GM12878 (cell line): ENCODE data around the gene ERLEC1. TPM values are rescaled to one million over a fixed set of nuclear protein-coding genes. Genes with fewer than 3 reads are reported as not detected.

Source experiments
- ATAC-seq: fragments of 200-7000 bp; cut with Tn5 transposase; 3 replicates; pipeline ENCODE4 v1.9.1; 2020; ENCODE audit warnings: mild to moderate bottlenecking, moderate library complexity
- BruUV-seq: library from RNA; stranded (reverse); fragments of 400-500 nt; replicated peaks from 2 replicates; lab custom pipeline; 2021; lab: Mats Ljungman, UMichigan
- CTCF ChIA-PET: fragments of 300-600 bp; sonication (Branson Sonifier 250); formaldehyde crosslinking; extraction: SDS; loops from one replicate; lab custom pipeline; 2021; ENCODE audit warnings: inconsistent platforms; lab: Yijun Ruan, JAX
- POLR2A ChIA-PET: fragments of 350-600 bp; formaldehyde crosslinking; extraction: SDS; loops from one replicate; lab custom pipeline; 2021; ENCODE audit warnings: inconsistent platforms; lab: Charles Lee
- RAD21 ChIA-PET: fragments of 300-600 bp; sonication (Branson Sonifier 250); formaldehyde crosslinking; loops from one replicate; lab custom pipeline; 2023; ENCODE audit warnings: antibody characterized with exemption; ENCODE audit not compliant: unreplicated experiment; lab: Charles Lee
- SMC1A ChIA-PET: fragments of 300-600 bp; sonication (Branson Sonifier 250); formaldehyde crosslinking; loops from one replicate; lab custom pipeline; 2023; ENCODE audit not compliant: unreplicated experiment, uncharacterized antibody; lab: Charles Lee
- DNase-seq: peaks from one replicate; pipeline ENCODE4 v3.0.0-alpha.2; 2011; ENCODE audit warnings: low read depth, low spot score
- FAIRE-seq: peaks from 3 replicates; lab custom pipeline; 2011; peaks lifted over from hg19 to GRCh38; lab: Jason Lieb, UNC
- H2AFZ ChIP-seq: 2 replicates; pipeline ENCODE4 v1.6.0; 2011; ENCODE audit warnings: low read depth, low read length, control low read depth; ENCODE audit not compliant: control insufficient read depth
- H3K27ac ChIP-seq: 2 replicates; pipeline ENCODE4 v1.5.1; 2011; ENCODE audit warnings: control low read depth; ENCODE audit not compliant: control insufficient read depth, insufficient read depth
- H3K27me3 ChIP-seq, 2 experiments: replicated peaks in 1 of 2; 2 replicates each; pipeline versions ENCODE4 v1.6.0 to v1.6.1; 2011; ENCODE audit warnings: low read length in 1 of 2; ENCODE audit not compliant: control insufficient read depth in 2 of 2, insufficient read depth in 2 of 2
- H3K36me3 ChIP-seq, 2 experiments: 2 replicates each; pipeline ENCODE4 v1.5.1; 2011; ENCODE audit warnings: low read length in 1 of 2; ENCODE audit not compliant: control insufficient read depth in 2 of 2, insufficient read depth in 2 of 2
- H3K4me1 ChIP-seq: 2 replicates; pipeline ENCODE4 v1.6.1; 2011; ENCODE audit warnings: mild to moderate bottlenecking, low read length, moderate library complexity, mixed read lengths; ENCODE audit not compliant: control insufficient read depth, insufficient read depth
- H3K4me2 ChIP-seq: 2 replicates; pipeline ENCODE4 v1.6.0; 2011; ENCODE audit warnings: control low read depth; ENCODE audit not compliant: control insufficient read depth, insufficient read depth
- H3K4me3 ChIP-seq: fragments of 200-600 bp; sonication (generic); 2 replicates; pipeline ENCODE4 v1.5.1; 2016
- H3K79me2 ChIP-seq: 2 replicates; pipeline ENCODE4 v1.6.0; 2011; ENCODE audit warnings: low read length; ENCODE audit not compliant: control insufficient read depth, insufficient read depth
- H3K9ac ChIP-seq: 2 replicates; pipeline ENCODE4 v1.8.0; 2011; ENCODE audit warnings: low read length, control low read depth, mixed read lengths; ENCODE audit not compliant: control insufficient read depth, insufficient read depth
- H3K9me3 ChIP-seq: replicated peaks from 3 replicates; pipeline ENCODE4 v1.5.1; 2011; ENCODE audit warnings: mild to moderate bottlenecking, low read length; ENCODE audit not compliant: control insufficient read depth, insufficient read depth
- H4K20me1 ChIP-seq: 2 replicates; pipeline ENCODE4 v1.6.0; 2011; ENCODE audit not compliant: control insufficient read depth, insufficient read depth
- CREB1 ChIP-seq: IDR thresholded peaks from 2 replicates; pipeline ENCODE4 v1.6.1; 2012; ENCODE audit warnings: low read depth, mild to moderate bottlenecking, inconsistent platforms
- KDM1A ChIP-seq: fragments of 200-600 bp; sonication (generic); IDR thresholded peaks from 2 replicates; pipeline ENCODE4 v1.6.1; 2016; ENCODE audit warnings: borderline replicate concordance
- LARP7 ChIP-seq: fragments of 450-650 bp; IDR thresholded peaks from 2 replicates; pipeline ENCODE4 v1.6.1; 2017; ENCODE audit warnings: mild to moderate bottlenecking
- MEF2A ChIP-seq: IDR thresholded peaks from 2 replicates; pipeline ENCODE4 v1.6.1; 2011; ENCODE audit warnings: low read depth, mild to moderate bottlenecking, low read length, moderate library complexity; ENCODE audit not compliant: insufficient read depth
- RAD51 ChIP-seq: fragments of 450-650 bp; IDR thresholded peaks from 2 replicates; pipeline ENCODE4 v1.6.1; 2016; ENCODE audit warnings: moderate library complexity, mild to moderate bottlenecking, inconsistent platforms
- SREBF1 ChIP-seq: IDR thresholded peaks from 2 replicates; pipeline ENCODE4 v1.6.1; 2012; ENCODE audit warnings: mild to moderate bottlenecking, low read length
- WGBS: methylation state at CpG from one replicate; pipeline ENCODE4 v1.1.6; 2016; ENCODE audit warnings: low lambda C conversion rate; ENCODE audit not compliant: insufficient replicate concordance, insufficient coverage; ENCODE audit errors: missing lambda C conversion rate; 5-methylcytosine and 5-hydroxymethylcytosine counted together
- in situ Hi-C: fragments of 300-500 bp; cut with MboI; formaldehyde crosslinking; loops from 9 replicates; pipeline ENCODE4 v1.14.3; 2018; ENCODE audit warnings: mixed read lengths
- intact Hi-C: fragments of 100-400 bp; cut with micrococcal nuclease; formaldehyde crosslinking; loops from one replicate; pipeline ENCODE4 v1.14.2; 2022; ENCODE audit not compliant: unreplicated experiment
- polyA plus RNA-seq, 11 experiments: library from polyadenylated mRNA; depleted of rRNA in 4 of 11; unstranded in 6 of 11; stranded (reverse) in 5 of 11; fragments of >200 nt; fragmentation: Nextera tagmentation in 4 of 11; fragmentation: Illumina TruSeq in 1 of 11; extraction: Ambion mirVana in 4 of 11; extraction: Trizol in 1 of 11; gene quantifications; 1 replicate in 1 of 11; 2 replicates in 10 of 11; pipeline versions ENCODE4 v1.2.1 to v1.2.3, GENCODE V29; 2011 to 2016; ENCODE audit warnings: inconsistent platforms in 2 of 11, missing spikeins in 2 of 11, low read depth in 1 of 11
- total RNA-seq, 4 experiments: library from RNA; depleted of rRNA in 3 of 4; stranded (reverse); fragments of >200 nt in 3 of 4; fragmentation: Illumina TruSeq in 1 of 4; extraction: Trizol in 1 of 4; gene quantifications; 2 replicates each; pipeline versions ENCODE4 v1.2.1 to v1.2.3, GENCODE V29; 2013 to 2021
- TF ChIP-seq, protein P1 (sequence below): fragments of 450-650 bp; IDR thresholded peaks from 2 replicates; pipeline ENCODE4 v1.6.1; 2017; ENCODE audit warnings: antibody characterized with exemption, mild to moderate bottlenecking, moderate library complexity
- TF ChIP-seq, protein P2 (sequence below): IDR thresholded peaks from 2 replicates; pipeline ENCODE4 v1.6.1; 2012; ENCODE audit warnings: low read length, inconsistent platforms
- TF ChIP-seq, protein P3 (sequence below): fragments of 450-650 bp; conservative IDR thresholded peaks from 2 replicates; pipeline ENCODE4 v1.6.1; 2017; ENCODE audit warnings: mild to moderate bottlenecking, moderate library complexity

ERLEC1 gene
- total and polyA plus RNA-seq, 10 of the 15 experiments (the other 5 are each of a cell fraction or from before 2014, with no cell fraction given): 14.1 to 52.2 (median 30.0) TPM

DNA sequence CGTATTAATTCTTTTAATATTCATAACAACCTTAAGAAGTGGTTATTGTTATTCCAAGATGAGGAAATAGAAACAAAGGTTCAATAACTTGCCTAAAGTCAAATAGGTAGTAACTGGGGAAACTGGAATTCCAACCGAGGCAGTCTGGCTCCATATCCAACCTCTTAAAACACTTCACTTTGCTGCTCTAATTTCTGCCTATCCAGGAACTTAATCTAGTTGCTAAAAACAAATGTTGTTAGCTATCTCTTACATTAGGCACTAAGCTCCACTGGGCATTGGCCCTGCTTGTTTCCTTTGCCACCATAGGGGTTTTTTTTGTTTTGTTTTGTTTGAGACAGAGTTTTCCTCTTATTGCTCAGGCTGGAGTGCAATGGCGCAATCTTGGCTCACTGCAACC, 24.8 kb downstream of the ERLEC1 start:
- no peak overlapping the region for H3K4me2 ChIP-seq
- H3K4me3 ChIP-seq: no peak overlapping the region
- intact Hi-C loops (no loop called here), in situ Hi-C loops (no loop called here)
- no TSS peak for BruUV-seq
- no peaks in the 10 kb centered on the region for H3K79me2 ChIP-seq
- FAIRE-seq (no peak), DNase-seq (no peak), ATAC-seq (no peak)
- WGBS: 97% methylated on average over 3 of the region's 3 CpGs
- H3K4me1 ChIP-seq: no peaks in the 10 kb centered on the region
- ChIA-PET CTCF (no interaction called here), POLR2A (no interaction called here), RAD21 (no interaction called here), SMC1A (interaction anchor here (0.5 kb wide), 1 partner anchor 22 kb away, joined by 5 read pairs; no protein-coding TSS in a partner anchor)
- TF ChIP-seq RAD51 (no peak), KDM1A (no peak), MEF2A (no peak)
- TF ChIP-seq, protein P1, sequence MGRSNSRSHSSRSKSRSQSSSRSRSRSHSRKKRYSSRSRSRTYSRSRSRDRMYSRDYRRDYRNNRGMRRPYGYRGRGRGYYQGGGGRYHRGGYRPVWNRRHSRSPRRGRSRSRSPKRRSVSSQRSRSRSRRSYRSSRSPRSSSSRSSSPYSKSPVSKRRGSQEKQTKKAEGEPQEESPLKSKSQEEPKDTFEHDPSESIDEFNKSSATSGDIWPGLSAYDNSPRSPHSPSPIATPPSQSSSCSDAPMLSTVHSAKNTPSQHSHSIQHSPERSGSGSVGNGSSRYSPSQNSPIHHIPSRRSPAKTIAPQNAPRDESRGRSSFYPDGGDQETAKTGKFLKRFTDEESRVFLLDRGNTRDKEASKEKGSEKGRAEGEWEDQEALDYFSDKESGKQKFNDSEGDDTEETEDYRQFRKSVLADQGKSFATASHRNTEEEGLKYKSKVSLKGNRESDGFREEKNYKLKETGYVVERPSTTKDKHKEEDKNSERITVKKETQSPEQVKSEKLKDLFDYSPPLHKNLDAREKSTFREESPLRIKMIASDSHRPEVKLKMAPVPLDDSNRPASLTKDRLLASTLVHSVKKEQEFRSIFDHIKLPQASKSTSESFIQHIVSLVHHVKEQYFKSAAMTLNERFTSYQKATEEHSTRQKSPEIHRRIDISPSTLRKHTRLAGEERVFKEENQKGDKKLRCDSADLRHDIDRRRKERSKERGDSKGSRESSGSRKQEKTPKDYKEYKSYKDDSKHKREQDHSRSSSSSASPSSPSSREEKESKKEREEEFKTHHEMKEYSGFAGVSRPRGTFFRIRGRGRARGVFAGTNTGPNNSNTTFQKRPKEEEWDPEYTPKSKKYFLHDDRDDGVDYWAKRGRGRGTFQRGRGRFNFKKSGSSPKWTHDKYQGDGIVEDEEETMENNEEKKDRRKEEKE: no peak
- H3K36me3 ChIP-seq: peaks cover 0 to 4% of the 10 kb centered on the region in 2 experiments; a peak in 2 of 4 replicates
- H3K9ac ChIP-seq: no peak overlapping the region
- no peak overlapping the region for H2AFZ ChIP-seq
- no peaks in the 10 kb centered on the region for H4K20me1 ChIP-seq
- no peaks in the 10 kb centered on the region for H3K9me3 ChIP-seq
- H3K27me3 ChIP-seq: no peaks in the 10 kb centered on the region
- no peak overlapping the region for H3K27ac ChIP-seq

DNA sequence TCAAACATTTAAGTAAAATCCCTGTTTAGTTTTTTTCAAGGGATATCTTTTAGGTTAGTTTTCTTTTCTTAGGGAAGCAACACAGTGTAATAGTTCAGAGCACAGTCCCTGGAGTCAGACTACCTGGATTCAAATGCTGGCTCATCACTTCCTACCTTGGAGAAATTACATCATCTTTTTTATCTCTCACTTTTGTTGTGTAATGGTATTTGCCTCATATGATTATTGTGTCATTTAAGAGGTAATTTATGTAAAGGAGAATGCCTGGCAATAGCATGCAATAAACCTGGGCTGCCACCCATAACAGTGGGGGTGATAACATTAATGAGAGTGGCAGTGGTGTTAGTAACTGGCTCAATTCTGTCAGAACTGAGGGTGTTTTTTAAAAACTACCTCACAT, 26.3 kb downstream of the ERLEC1 start:
- no TSS peak for BruUV-seq
- Histone ChIP-seq H3K36me3 (no peaks in the 10 kb centered on the region; a peak in 2 of 4 replicates), H3K4me2 (no peak overlapping the region), H2AFZ (no peak overlapping the region), H3K9ac (no peak overlapping the region), H4K20me1 (no peaks in the 10 kb centered on the region), H3K79me2 (no peaks in the 10 kb centered on the region), H3K4me1 (no peaks in the 10 kb centered on the region), H3K9me3 (no peaks in the 10 kb centered on the region), H3K4me3 (no peak overlapping the region), H3K27me3 (no peaks in the 10 kb centered on the region), H3K27ac (no peak overlapping the region)
- ChIA-PET RAD21 (no interaction called here), CTCF (interaction anchor here (0.6 kb wide), 1 partner anchor 63 kb away, joined by 3 read pairs; no protein-coding TSS in a partner anchor), SMC1A (no interaction called here), POLR2A (no interaction called here)
- intact Hi-C loops (no loop called here), in situ Hi-C loops (no loop called here)
- FAIRE-seq: no peak
- DNase-seq: no peak
- ATAC-seq: no peak
- TF ChIP-seq, protein P2, sequence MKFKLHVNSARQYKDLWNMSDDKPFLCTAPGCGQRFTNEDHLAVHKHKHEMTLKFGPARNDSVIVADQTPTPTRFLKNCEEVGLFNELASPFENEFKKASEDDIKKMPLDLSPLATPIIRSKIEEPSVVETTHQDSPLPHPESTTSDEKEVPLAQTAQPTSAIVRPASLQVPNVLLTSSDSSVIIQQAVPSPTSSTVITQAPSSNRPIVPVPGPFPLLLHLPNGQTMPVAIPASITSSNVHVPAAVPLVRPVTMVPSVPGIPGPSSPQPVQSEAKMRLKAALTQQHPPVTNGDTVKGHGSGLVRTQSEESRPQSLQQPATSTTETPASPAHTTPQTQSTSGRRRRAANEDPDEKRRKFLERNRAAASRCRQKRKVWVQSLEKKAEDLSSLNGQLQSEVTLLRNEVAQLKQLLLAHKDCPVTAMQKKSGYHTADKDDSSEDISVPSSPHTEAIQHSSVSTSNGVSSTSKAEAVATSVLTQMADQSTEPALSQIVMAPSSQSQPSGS: no peak
- TF ChIP-seq CREB1: no peak
- no peak for TF ChIP-seq LARP7
- TF ChIP-seq SREBF1: no peak
- TF ChIP-seq, protein P3, sequence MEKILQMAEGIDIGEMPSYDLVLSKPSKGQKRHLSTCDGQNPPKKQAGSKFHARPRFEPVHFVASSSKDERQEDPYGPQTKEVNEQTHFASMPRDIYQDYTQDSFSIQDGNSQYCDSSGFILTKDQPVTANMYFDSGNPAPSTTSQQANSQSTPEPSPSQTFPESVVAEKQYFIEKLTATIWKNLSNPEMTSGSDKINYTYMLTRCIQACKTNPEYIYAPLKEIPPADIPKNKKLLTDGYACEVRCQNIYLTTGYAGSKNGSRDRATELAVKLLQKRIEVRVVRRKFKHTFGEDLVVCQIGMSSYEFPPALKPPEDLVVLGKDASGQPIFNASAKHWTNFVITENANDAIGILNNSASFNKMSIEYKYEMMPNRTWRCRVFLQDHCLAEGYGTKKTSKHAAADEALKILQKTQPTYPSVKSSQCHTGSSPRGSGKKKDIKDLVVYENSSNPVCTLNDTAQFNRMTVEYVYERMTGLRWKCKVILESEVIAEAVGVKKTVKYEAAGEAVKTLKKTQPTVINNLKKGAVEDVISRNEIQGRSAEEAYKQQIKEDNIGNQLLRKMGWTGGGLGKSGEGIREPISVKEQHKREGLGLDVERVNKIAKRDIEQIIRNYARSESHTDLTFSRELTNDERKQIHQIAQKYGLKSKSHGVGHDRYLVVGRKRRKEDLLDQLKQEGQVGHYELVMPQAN: no peak
